Medulla oblongata (tissue), 1 donor: ENCODE results near the gene IMPACT.

Source experiments
- DNase-seq: peaks from one replicate; pipeline ENCODE4 v3.0.0-alpha.2; 2015; ENCODE audit errors: extremely low spot score

The IMPACT gene

GRCh38 chr18:24426398-24427294 lies at the start of gene IMPACT:
TSS of gene IMPACT (plus strand) at chr18:24426670. CDS start at chr18:24426757, 87 bp downstream.
- DNase-seq: peak; percentile 82

GRCh38 chr18:24378598-24378997 lies 47.9 kb upstream of the IMPACT start:
- DNase-seq: no peak

GRCh38 chr18:24380163-24380747 lies 46.2 kb upstream of the IMPACT start:
- no peak for DNase-seq

- DNase-seq: no peak
These were observed 45.3 kb upstream of the IMPACT start for GRCh38 chr18:24381126-24381525.

- DNase-seq: no peak
These were observed 39.8 kb upstream of the IMPACT start for GRCh38 chr18:24386681-24387080.

GRCh38 chr18:24388957-24389356 lies 37.5 kb upstream of the IMPACT start:
- DNase-seq: no peak

- peak; percentile 32 for DNase-seq
These were observed 31.2 kb upstream of the IMPACT start for GRCh38 chr18:24395049-24395795.

GRCh38 chr18:24396082-24396633 lies 30.3 kb upstream of the IMPACT start:
- no peak for DNase-seq

- peak; percentile 97 for DNase-seq
These were observed 29.3 kb upstream of the IMPACT start for GRCh38 chr18:24397131-24397693.

- peak; percentile 91 for DNase-seq
These were observed 28.6 kb upstream of the IMPACT start, which contains the start of gene OSBPL1A for GRCh38 chr18:24397694-24398368. TSS of gene OSBPL1A (minus strand) at chr18:24397824. CDS start at chr18:24377533, 20,291 bp downstream.

- DNase-seq: peak; percentile 8
These were observed 27.9 kb upstream of the IMPACT start for GRCh38 chr18:24398540-24398939.

GRCh38 chr18:24400587-24400986 lies 25.9 kb upstream of the IMPACT start:
- DNase-seq: no peak

GRCh38 chr18:24402209-24402785 lies 24.2 kb upstream of the IMPACT start:
- no peak for DNase-seq

GRCh38 chr18:24403076-24403475 lies 23.4 kb upstream of the IMPACT start:
- DNase-seq: no peak

GRCh38 chr18:24404591-24404990 lies 21.9 kb upstream of the IMPACT start:
- no peak for DNase-seq

- no peak for DNase-seq
These were observed 18.0 kb upstream of the IMPACT start for GRCh38 chr18:24408496-24408895.

- DNase-seq: peak; percentile 55
These were observed 13.3 kb upstream of the IMPACT start for GRCh38 chr18:24413148-24413547.

- DNase-seq: no peak
These were observed 12.0 kb upstream of the IMPACT start for GRCh38 chr18:24414349-24415003.

GRCh38 chr18:24417480-24417879 lies 9.0 kb upstream of the IMPACT start:
- no peak for DNase-seq

- no peak for DNase-seq
These were observed 5.9 kb upstream of the IMPACT start for GRCh38 chr18:24420551-24420950.
